GM23248 (cell line): ENCODE measurements around the gene ENO4.

Experiments used
- EZH2 ChIP-seq: fragments of 200-600 bp; sonication (generic); IDR thresholded peaks from 2 replicates; pipeline ENCODE4 v1.6.1; 2018; ENCODE audit warnings: antibody characterized with exemption, mild to moderate bottlenecking; ENCODE audit not compliant: insufficient read depth, poor library complexity, severe bottlenecking
- EZH2phosphoT487 ChIP-seq: fragments of 200-600 bp; sonication (generic); IDR thresholded peaks from 2 replicates; pipeline ENCODE4 v1.6.1; 2018; ENCODE audit warnings: antibody characterized with exemption, moderate library complexity, mild to moderate bottlenecking, low read depth; ENCODE audit not compliant: insufficient read depth

DNA sequence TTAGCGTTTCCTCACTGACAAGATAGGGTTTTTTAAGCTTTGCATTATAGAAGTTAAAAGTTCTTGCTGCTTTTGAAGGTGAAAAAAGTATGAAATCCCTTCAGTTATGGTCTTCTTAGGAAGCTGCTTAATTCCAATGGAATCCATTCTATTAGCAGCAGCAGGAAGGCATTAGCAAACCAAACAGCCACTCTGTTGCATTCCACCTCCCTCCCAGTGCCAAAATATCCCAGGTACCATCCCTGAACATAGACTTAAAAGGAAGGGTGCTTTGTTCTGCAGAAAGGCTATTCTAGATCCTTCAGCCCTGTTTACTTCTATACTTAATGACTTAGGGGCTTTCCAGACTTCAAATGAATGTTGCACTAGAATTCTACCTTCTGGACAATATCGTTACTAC is 23.8 kb downstream of the ENO4 start:
- TF ChIP-seq EZH2 (no peak), EZH2phosphoT487 (no peak)
